H1 (cell line): Measurements from ENCODE around the gene PTRH1. TPM values are rescaled to one million over a fixed set of nuclear protein-coding genes. Genes with fewer than 3 reads are reported as not detected.

Experiments used
- CTCF ChIA-PET: fragments of 300-600 bp; sonication (Branson Sonifier 250); formaldehyde crosslinking; loops from one replicate; lab custom pipeline; 2021; ENCODE audit not compliant: partially characterized antibody; lab: Charles Lee
- POLR2A ChIA-PET: fragments of 300-600 bp; sonication (Branson Sonifier 250); formaldehyde crosslinking; loops from one replicate; lab custom pipeline; 2021; ENCODE audit warnings: inconsistent platforms; ENCODE audit not compliant: partially characterized antibody; lab: Charles Lee
- DNase-seq, 2 experiments: peaks; one replicate each; pipeline versions ENCODE4 v3.0.0 to v3.0.0-alpha.2; 2010 to 2022; ENCODE audit warnings: low spot score in 2 of 2, low read depth in 1 of 2, mixed read lengths in 1 of 2
- FAIRE-seq: peaks from 2 replicates; lab custom pipeline; 2011; peaks lifted over from hg19 to GRCh38; lab: Jason Lieb, UNC
- H2AFZ ChIP-seq: 2 replicates; pipeline ENCODE4 v1.8.1; 2012; ENCODE audit warnings: low read length, inconsistent platforms
- H2AK5ac ChIP-seq: 2 replicates; pipeline ENCODE4 v1.6.1; 2013; ENCODE audit warnings: low read depth, low read length
- H2BK120ac ChIP-seq: replicated peaks from 2 replicates; pipeline ENCODE3; 2013; ENCODE audit warnings: low read depth, low read length, inconsistent platforms
- H2BK12ac ChIP-seq: 2 replicates; pipeline ENCODE4 v1.6.1; 2013; ENCODE audit warnings: low read depth, low read length
- H2BK15ac ChIP-seq: 2 replicates; pipeline ENCODE4 v1.6.1; 2013; ENCODE audit warnings: low read length
- H2BK20ac ChIP-seq: 2 replicates; pipeline ENCODE4 v1.6.1; 2013; ENCODE audit warnings: low read length
- H2BK5ac ChIP-seq: 2 replicates; pipeline ENCODE4 v1.6.1; 2013; ENCODE audit warnings: low read depth, low read length
- H3K14ac ChIP-seq: 2 replicates; pipeline ENCODE4 v1.6.1; 2013; ENCODE audit warnings: inconsistent platforms; ENCODE audit not compliant: insufficient read length
- H3K18ac ChIP-seq: 2 replicates; pipeline ENCODE4 v1.6.1; 2013; ENCODE audit warnings: low read length; ENCODE audit errors: extremely low read depth
- H3K23ac ChIP-seq: 2 replicates; pipeline ENCODE4 v1.6.1; 2013; ENCODE audit warnings: inconsistent platforms; ENCODE audit not compliant: insufficient read length
- H3K23me2 ChIP-seq: 2 replicates; pipeline ENCODE4 v1.6.1; 2013; ENCODE audit warnings: low read depth, low read length
- H3K27ac ChIP-seq: 2 replicates; pipeline ENCODE4 v1.6.1; 2011; ENCODE audit warnings: low read depth, low read length, inconsistent platforms
- H3K27me3 ChIP-seq, 4 experiments: replicated peaks in 1 of 4; 1 replicate in 1 of 4; 2 replicates in 3 of 4; pipeline versions ENCODE4 v1.6.1 to v1.8.1; 2011 to 2013; ENCODE audit warnings: low read length in 3 of 4, mild to moderate bottlenecking in 3 of 4, inconsistent platforms in 2 of 4, mixed read lengths in 2 of 4, moderate library complexity in 1 of 4; ENCODE audit not compliant: control insufficient read depth in 3 of 4, insufficient read depth in 3 of 4; ENCODE audit errors: extremely low read depth in 1 of 4
- H3K36me3 ChIP-seq, 4 experiments: 2 replicates each; pipeline versions ENCODE4 v1.6.1 to v1.8.1; 2011 to 2013; ENCODE audit warnings: mild to moderate bottlenecking in 4 of 4, low read length in 3 of 4, moderate library complexity in 2 of 4, control low read depth in 1 of 4, inconsistent platforms in 1 of 4; ENCODE audit not compliant: insufficient read depth in 4 of 4, control insufficient read depth in 2 of 4
- H3K4ac ChIP-seq: replicated peaks from 2 replicates; pipeline ENCODE3; 2013; ENCODE audit warnings: low read length, low read depth, mixed read lengths, inconsistent platforms; ENCODE audit not compliant: insufficient read length
- H3K4me1 ChIP-seq, 4 experiments: replicated peaks in 1 of 4; 1 replicate in 1 of 4; 2 replicates in 3 of 4; pipeline versions ENCODE4 v1.6.1 to v1.8.1; 2011 to 2013; ENCODE audit warnings: low read length in 3 of 4, inconsistent platforms in 2 of 4, mixed read lengths in 1 of 4; ENCODE audit not compliant: insufficient read depth in 4 of 4, control insufficient read depth in 3 of 4
- H3K4me2 ChIP-seq, 2 experiments: 2 replicates each; pipeline versions ENCODE4 v1.6.1 to v1.8.1; 2011 to 2013; ENCODE audit warnings: low read depth in 2 of 2, low read length in 2 of 2, control low read depth in 1 of 2, inconsistent platforms in 1 of 2, mild to moderate bottlenecking in 1 of 2; ENCODE audit not compliant: insufficient read depth in 1 of 2
- H3K4me3 ChIP-seq, 4 experiments: fragments of 200-600, 300-600 bp in 1 of 4; sonication (generic), shearing (Covaris generic), sonication (Bioruptor Twin) in 1 of 4; 2 replicates each; pipeline versions ENCODE4 v1.5.1 to v1.8.1; 2011 to 2016; ENCODE audit warnings: low read length in 4 of 4, low read depth in 3 of 4, control low read depth in 2 of 4, inconsistent platforms in 2 of 4, mild to moderate bottlenecking in 2 of 4, mixed read lengths in 1 of 4, moderate library complexity in 1 of 4; ENCODE audit not compliant: insufficient read depth in 2 of 4; ENCODE audit errors: extremely low read depth in 1 of 4
- H3K56ac ChIP-seq: replicated peaks from 2 replicates; pipeline ENCODE3; 2013; ENCODE audit warnings: low read depth, mild to moderate bottlenecking, mixed read lengths, low read length, inconsistent platforms; ENCODE audit not compliant: insufficient read length
- H3K79me1 ChIP-seq: 2 replicates; pipeline ENCODE4 v1.6.1; 2013; ENCODE audit warnings: low read depth, low read length, control low read depth
- H3K79me2 ChIP-seq, 2 experiments: 2 replicates each; pipeline versions ENCODE4 v1.6.1 to v1.8.1; 2012 to 2013; ENCODE audit warnings: low read length in 2 of 2, mild to moderate bottlenecking in 2 of 2, inconsistent platforms in 1 of 2; ENCODE audit not compliant: insufficient read depth in 2 of 2, control insufficient read depth in 1 of 2
- H3K9ac ChIP-seq, 4 experiments: replicated peaks in 1 of 4; 1 replicate in 1 of 4; 2 replicates in 3 of 4; pipeline versions ENCODE4 v1.6.1 to v1.8.1; 2011 to 2013; ENCODE audit warnings: low read depth in 3 of 4, low read length in 3 of 4, control low read depth in 2 of 4, mild to moderate bottlenecking in 2 of 4, moderate library complexity in 2 of 4, inconsistent platforms in 1 of 4; ENCODE audit errors: extremely low read depth in 1 of 4
- H3K9me3 ChIP-seq, 2 experiments: 2 replicates each; pipeline versions ENCODE4 v1.6.1 to v1.8.1; 2012 to 2013; ENCODE audit warnings: mild to moderate bottlenecking in 2 of 2, moderate library complexity in 2 of 2, control low read depth in 1 of 2, inconsistent platforms in 1 of 2, low read depth in 1 of 2, low read length in 1 of 2, mixed read lengths in 1 of 2; ENCODE audit not compliant: insufficient read depth in 2 of 2
- H4K20me1 ChIP-seq, 2 experiments: replicated peaks in 1 of 2; 2 replicates each; pipeline versions ENCODE3 to v1.8.1; 2011 to 2013; ENCODE audit warnings: inconsistent platforms in 2 of 2, low read length in 2 of 2, mild to moderate bottlenecking in 1 of 2; ENCODE audit not compliant: insufficient read depth in 2 of 2, control insufficient read depth in 1 of 2
- H4K5ac ChIP-seq: 2 replicates; pipeline ENCODE4 v1.6.1; 2013; ENCODE audit warnings: low read length, low read depth, mixed read lengths, inconsistent platforms; ENCODE audit not compliant: insufficient read length
- H4K8ac ChIP-seq: 2 replicates; pipeline ENCODE4 v1.8.0; 2013; ENCODE audit warnings: mild to moderate bottlenecking, moderate library complexity, low read length, inconsistent platforms; ENCODE audit not compliant: insufficient read depth; ENCODE audit errors: extremely low read depth
- H4K91ac ChIP-seq: replicated peaks from 2 replicates; pipeline ENCODE3; 2013; ENCODE audit warnings: low read length, mixed read lengths, inconsistent platforms; ENCODE audit not compliant: insufficient read length
- ASH2L ChIP-seq: fragments of 200-600, 300-600 bp; sonication (generic); IDR thresholded peaks from one replicate; pipeline ENCODE4 v1.7.1; 2017; ENCODE audit warnings: low read length
- EZH2 ChIP-seq: fragments of 200-600 bp; sonication (generic); IDR thresholded peaks from 2 replicates; pipeline ENCODE4 v1.7.1; 2012; ENCODE audit warnings: low read depth, mild to moderate bottlenecking, moderate library complexity, low read length, inconsistent platforms; ENCODE audit not compliant: severe bottlenecking
- GABPA ChIP-seq: IDR thresholded peaks from 2 replicates; pipeline ENCODE4 v1.6.1; 2011; ENCODE audit warnings: mild to moderate bottlenecking, low read length, moderate library complexity, borderline replicate concordance; ENCODE audit not compliant: insufficient read depth
- PHF8 ChIP-seq: fragments of 200-600 bp; sonication (generic); conservative IDR thresholded peaks from 2 replicates; pipeline ENCODE4 v1.7.1; 2012; ENCODE audit warnings: low read depth, mild to moderate bottlenecking, inconsistent platforms, low read length, moderate library complexity
- POLR2AphosphoS5 ChIP-seq: IDR thresholded peaks from 2 replicates; pipeline ENCODE4 v1.6.1; 2011; ENCODE audit warnings: low read depth, low read length
- YY1 ChIP-seq: IDR thresholded peaks from 2 replicates; pipeline ENCODE4 v1.6.1; 2011; ENCODE audit warnings: low read depth, mild to moderate bottlenecking, low read length
- WGBS, 2 experiments: shearing (Covaris generic) in 1 of 2; methylation state at CpG; one replicate each; pipeline versions ENCODE4 v1.1.6 to v1.1.7; 2013 to 2015; ENCODE audit warnings: low lambda C conversion rate in 2 of 2, mixed read lengths in 2 of 2, inconsistent platforms in 1 of 2, low coverage in 1 of 2, missing lambda C conversion rate in 1 of 2; ENCODE audit not compliant: insufficient replicate concordance in 2 of 2, insufficient coverage in 1 of 2, insufficient read length in 1 of 2; ENCODE audit errors: extremely low coverage in 1 of 2, missing lambda C conversion rate in 1 of 2; 5-methylcytosine and 5-hydroxymethylcytosine counted together
- polyA plus RNA-seq, 7 experiments: library from polyadenylated mRNA; depleted of rRNA in 3 of 7; stranded (reverse) in 5 of 7; unstranded in 2 of 7; fragments of >200 nt in 5 of 7; fragments of 200-250 nt in 2 of 7; gene quantifications; 1 replicate in 5 of 7; 2 replicates in 1 of 7; 4 replicates in 1 of 7; pipeline versions ENCODE4 v1.2.1 to v1.2.3, GENCODE V29; 2011 to 2013; ENCODE audit warnings: missing spikeins in 2 of 7, mixed read lengths in 2 of 7
- total RNA-seq: library from RNA; stranded (reverse); fragmentation: NEBNext Ultra II Directional; extraction: Animal tissue kit (Norgen Biotek cat#: 25700); gene quantifications from 2 replicates; pipeline ENCODE4 v1.2.1, GENCODE V29; 2021
- TF ChIP-seq, protein P1 (sequence below): IDR thresholded peaks from 2 replicates; pipeline ENCODE4 v1.6.1; 2011; ENCODE audit warnings: low read depth, mild to moderate bottlenecking, low read length; ENCODE audit not compliant: insufficient read depth
- TF ChIP-seq, protein P2 (sequence below): IDR thresholded peaks from 2 replicates; pipeline ENCODE4 v1.6.1; 2012; ENCODE audit warnings: low read length, inconsistent platforms

Gene PTRH1
- total and polyA plus RNA-seq, 2 of the 8 experiments (the other 6 are each of a cell fraction or from before 2014, with no cell fraction given): 11.1 to 19.8 TPM

- no peak for TF ChIP-seq GABPA
- TF ChIP-seq ASH2L: no peak
- no peak for TF ChIP-seq POLR2AphosphoS5
- TF ChIP-seq, protein P1, sequence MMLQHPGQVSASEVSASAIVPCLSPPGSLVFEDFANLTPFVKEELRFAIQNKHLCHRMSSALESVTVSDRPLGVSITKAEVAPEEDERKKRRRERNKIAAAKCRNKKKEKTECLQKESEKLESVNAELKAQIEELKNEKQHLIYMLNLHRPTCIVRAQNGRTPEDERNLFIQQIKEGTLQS: no peak
- TF ChIP-seq PHF8: no peak
- no peak for TF ChIP-seq EZH2
- TF ChIP-seq YY1: no peak
- TF ChIP-seq, protein P2, sequence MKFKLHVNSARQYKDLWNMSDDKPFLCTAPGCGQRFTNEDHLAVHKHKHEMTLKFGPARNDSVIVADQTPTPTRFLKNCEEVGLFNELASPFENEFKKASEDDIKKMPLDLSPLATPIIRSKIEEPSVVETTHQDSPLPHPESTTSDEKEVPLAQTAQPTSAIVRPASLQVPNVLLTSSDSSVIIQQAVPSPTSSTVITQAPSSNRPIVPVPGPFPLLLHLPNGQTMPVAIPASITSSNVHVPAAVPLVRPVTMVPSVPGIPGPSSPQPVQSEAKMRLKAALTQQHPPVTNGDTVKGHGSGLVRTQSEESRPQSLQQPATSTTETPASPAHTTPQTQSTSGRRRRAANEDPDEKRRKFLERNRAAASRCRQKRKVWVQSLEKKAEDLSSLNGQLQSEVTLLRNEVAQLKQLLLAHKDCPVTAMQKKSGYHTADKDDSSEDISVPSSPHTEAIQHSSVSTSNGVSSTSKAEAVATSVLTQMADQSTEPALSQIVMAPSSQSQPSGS: no peak
- Histone ChIP-seq H3K9me3 (no peaks in the 10 kb centered on the region), H3K23ac (no peak overlapping the region), H3K79me2 (no peaks in the 10 kb centered on the region), H3K9ac (no peak overlapping the region), H4K8ac (no peak overlapping the region), H3K14ac (no peak overlapping the region), H2BK15ac (no peak overlapping the region), H3K79me1 (no peaks in the 10 kb centered on the region), H3K4me2 (no peak overlapping the region), H3K4ac (no peak overlapping the region), H4K20me1 (no peaks in the 10 kb centered on the region), H3K4me1 (no peaks in the 10 kb centered on the region), H2AFZ (no peak overlapping the region), H3K23me2 (0 out of 2 replicates have a peak, but pooled peaks cover 1% of the 10 kb centered on the region), H2BK5ac (no peak overlapping the region), H4K5ac (no peak overlapping the region), H3K18ac (no peak overlapping the region), H3K56ac (no peak overlapping the region), H3K27me3 (no peaks in the 10 kb centered on the region), H2BK120ac (no peak overlapping the region), H3K36me3 (no peaks in the 10 kb centered on the region; a peak in 1 of 8 replicates), H3K4me3 (no peak overlapping the region), H3K27ac (no peak overlapping the region), H2BK20ac (no peak overlapping the region), H2BK12ac (no peak overlapping the region), H4K91ac (no peak overlapping the region), H2AK5ac (no peak overlapping the region)
- ChIA-PET CTCF (interaction anchor here (0.6 to 1.0 kb wide), 3 partner anchors 9 to 108 kb away, joined by 3 read pairs; partner anchors contain the start of gene CFAP157), POLR2A (interaction anchor here (1.1 kb wide), 1 partner anchor 17 kb away, joined by 3 read pairs; no protein-coding TSS in a partner anchor)
- FAIRE-seq: no peak
- no peak for DNase-seq
- 84% methylated on average over 5 of the region's 5 CpGs; no CpG with 5 or more reads in 1 of the 2 experiments for WGBS, 2 experiments
These were observed 17.9 kb downstream of the PTRH1 start for GRCh38 chr9:127697575-127697974.
